ENCODE results near the gene HNRNPD.

DNA sequence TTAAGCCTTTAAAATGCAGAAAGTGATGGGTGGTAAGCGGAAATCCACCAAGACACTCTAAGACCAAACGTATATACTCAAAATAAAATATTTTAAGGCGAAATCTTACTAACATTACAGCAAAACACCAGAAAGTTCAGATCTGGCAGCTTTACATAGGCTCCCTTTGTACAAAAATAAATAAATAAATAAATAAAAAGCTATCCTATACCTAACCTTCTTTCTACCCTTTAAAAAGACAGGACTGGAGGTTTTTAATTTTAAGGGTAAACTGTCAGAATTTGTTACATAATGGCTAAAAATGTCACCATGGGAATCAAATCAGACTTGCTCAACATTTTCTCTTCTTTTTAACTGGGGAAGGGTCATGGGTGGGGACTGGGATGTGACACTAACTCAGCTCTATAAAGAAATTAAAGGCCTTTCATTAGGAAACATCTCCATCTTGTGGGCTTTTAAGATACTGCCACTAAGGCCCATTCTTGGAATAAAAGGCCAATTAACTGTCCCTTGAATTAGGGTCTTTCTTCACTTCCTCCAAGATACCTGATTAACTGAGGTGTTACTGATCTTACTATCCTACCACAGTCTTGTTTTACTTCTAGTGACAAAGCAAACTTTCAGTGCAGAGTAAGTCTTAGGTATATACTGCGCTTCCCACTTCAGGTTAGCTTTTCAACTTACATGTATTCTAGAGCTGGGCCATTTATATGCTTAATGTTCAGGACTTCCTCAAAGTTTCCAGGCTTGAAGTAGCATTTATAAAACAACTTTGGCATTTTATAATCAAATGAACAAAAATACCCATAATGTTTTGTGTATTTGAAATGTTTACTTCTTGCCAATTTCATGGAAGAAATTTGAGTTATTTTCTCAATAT lies 13.3 kb downstream of the HNRNPD start:
- TF ChIP-seq KLF1 (tag by site-specific recombination; IDR thresholded peaks at IDR 0.05) = no peak
- no peak for TF ChIP-seq ZBTB10 (tag by site-specific recombination; IDR thresholded peaks at IDR 0.05)
- TF ChIP-seq ZNF777 (tag by site-specific recombination; IDR thresholded peaks at IDR 0.05; ENCODE audit: borderline replicate concordance) = no peak
- TF ChIP-seq TCF7L2 (IDR thresholded peaks at IDR 0.05; ENCODE audit: borderline replicate concordance, low read depth, low read length) = no peak
- no peak for TF ChIP-seq ZNF830 (tag by site-specific recombination; IDR thresholded peaks at IDR 0.05; ENCODE audit: low read depth)
- TF ChIP-seq, protein P1, sequence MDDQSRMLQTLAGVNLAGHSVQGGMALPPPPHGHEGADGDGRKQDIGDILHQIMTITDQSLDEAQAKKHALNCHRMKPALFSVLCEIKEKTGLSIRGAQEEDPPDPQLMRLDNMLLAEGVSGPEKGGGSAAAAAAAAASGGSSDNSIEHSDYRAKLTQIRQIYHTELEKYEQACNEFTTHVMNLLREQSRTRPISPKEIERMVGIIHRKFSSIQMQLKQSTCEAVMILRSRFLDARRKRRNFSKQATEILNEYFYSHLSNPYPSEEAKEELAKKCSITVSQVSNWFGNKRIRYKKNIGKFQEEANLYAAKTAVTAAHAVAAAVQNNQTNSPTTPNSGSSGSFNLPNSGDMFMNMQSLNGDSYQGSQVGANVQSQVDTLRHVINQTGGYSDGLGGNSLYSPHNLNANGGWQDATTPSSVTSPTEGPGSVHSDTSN (CRISPR knock-in tag; IDR thresholded peaks at IDR 0.05) = no peak
- no peak for TF ChIP-seq REST (tag by site-specific recombination; IDR thresholded peaks at IDR 0.05)
- TF ChIP-seq ZBTB21 (tag by site-specific recombination; IDR thresholded peaks at IDR 0.05) = no peak
- TF ChIP-seq, protein P2, sequence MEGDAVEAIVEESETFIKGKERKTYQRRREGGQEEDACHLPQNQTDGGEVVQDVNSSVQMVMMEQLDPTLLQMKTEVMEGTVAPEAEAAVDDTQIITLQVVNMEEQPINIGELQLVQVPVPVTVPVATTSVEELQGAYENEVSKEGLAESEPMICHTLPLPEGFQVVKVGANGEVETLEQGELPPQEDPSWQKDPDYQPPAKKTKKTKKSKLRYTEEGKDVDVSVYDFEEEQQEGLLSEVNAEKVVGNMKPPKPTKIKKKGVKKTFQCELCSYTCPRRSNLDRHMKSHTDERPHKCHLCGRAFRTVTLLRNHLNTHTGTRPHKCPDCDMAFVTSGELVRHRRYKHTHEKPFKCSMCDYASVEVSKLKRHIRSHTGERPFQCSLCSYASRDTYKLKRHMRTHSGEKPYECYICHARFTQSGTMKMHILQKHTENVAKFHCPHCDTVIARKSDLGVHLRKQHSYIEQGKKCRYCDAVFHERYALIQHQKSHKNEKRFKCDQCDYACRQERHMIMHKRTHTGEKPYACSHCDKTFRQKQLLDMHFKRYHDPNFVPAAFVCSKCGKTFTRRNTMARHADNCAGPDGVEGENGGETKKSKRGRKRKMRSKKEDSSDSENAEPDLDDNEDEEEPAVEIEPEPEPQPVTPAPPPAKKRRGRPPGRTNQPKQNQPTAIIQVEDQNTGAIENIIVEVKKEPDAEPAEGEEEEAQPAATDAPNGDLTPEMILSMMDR (tag by site-specific recombination; IDR thresholded peaks at IDR 0.05) = no peak
- TF ChIP-seq ZNF701 (tag by site-specific recombination; IDR thresholded peaks at IDR 0.05) = no peak
- TF ChIP-seq ZNF266 (tag by site-specific recombination; IDR thresholded peaks at IDR 0.05; ENCODE audit: low read depth) = no peak
- TF ChIP-seq, protein P3, sequence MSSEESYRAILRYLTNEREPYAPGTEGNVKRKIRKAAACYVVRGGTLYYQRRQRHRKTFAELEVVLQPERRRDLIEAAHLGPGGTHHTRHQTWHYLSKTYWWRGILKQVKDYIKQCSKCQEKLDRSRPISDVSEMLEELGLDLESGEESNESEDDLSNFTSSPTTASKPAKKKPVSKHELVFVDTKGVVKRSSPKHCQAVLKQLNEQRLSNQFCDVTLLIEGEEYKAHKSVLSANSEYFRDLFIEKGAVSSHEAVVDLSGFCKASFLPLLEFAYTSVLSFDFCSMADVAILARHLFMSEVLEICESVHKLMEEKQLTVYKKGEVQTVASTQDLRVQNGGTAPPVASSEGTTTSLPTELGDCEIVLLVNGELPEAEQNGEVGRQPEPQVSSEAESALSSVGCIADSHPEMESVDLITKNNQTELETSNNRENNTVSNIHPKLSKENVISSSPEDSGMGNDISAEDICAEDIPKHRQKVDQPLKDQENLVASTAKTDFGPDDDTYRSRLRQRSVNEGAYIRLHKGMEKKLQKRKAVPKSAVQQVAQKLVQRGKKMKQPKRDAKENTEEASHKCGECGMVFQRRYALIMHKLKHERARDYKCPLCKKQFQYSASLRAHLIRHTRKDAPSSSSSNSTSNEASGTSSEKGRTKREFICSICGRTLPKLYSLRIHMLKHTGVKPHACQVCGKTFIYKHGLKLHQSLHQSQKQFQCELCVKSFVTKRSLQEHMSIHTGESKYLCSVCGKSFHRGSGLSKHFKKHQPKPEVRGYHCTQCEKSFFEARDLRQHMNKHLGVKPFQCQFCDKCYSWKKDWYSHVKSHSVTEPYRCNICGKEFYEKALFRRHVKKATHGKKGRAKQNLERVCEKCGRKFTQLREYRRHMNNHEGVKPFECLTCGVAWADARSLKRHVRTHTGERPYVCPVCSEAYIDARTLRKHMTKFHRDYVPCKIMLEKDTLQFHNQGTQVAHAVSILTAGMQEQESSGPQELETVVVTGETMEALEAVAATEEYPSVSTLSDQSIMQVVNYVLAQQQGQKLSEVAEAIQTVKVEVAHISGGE (tag by site-specific recombination; conservative IDR thresholded peaks at IDR 0.05; ENCODE audit: low read depth) = no peak
- TF ChIP-seq ZBTB7A (tag by site-specific recombination; IDR thresholded peaks at IDR 0.05; ENCODE audit: low read depth) = no peak
- TF ChIP-seq ZNF571 (tag by site-specific recombination; IDR thresholded peaks at IDR 0.05) = no peak
